Activated CD8-positive, alpha-beta T cell treated with anti-CD3 and anti-CD28 coated beads, Interleukin-2, amount 10 ng/mL, durations not matched to agents 7 days and 5 days (primary cell): Measurements from ENCODE around the gene ATP11A. TPM values are rescaled to one million over a fixed set of nuclear protein-coding genes. Genes with fewer than 3 reads are reported as not detected.
A peak's percentile ranks its signal among the peaks of the same experiment; 100 is the strongest.
"Not testable (repeated sequence)": the region's sequence is repeated elsewhere in the genome, so short reads cannot be mapped to it uniquely, and the experiment has no call there.

Experiments used
- ATAC-seq: fragments of 150-1000 bp; cut with Tn5 transposase; one replicate; pipeline ENCODE4 v1.10.0; 2021; ENCODE audit warnings: moderate library complexity
- CTCF ChIA-PET: fragments of 350-600 bp; sonication (Branson Sonifier 250); formaldehyde crosslinking; loops from one replicate; lab custom pipeline; 2021; ENCODE audit warnings: antibody characterized with exemption; lab: Charles Lee
- POLR2A ChIA-PET: fragments of 350-600 bp; sonication (Branson Sonifier 250); formaldehyde crosslinking; loops from one replicate; lab custom pipeline; 2021; ENCODE audit warnings: antibody characterized with exemption; lab: Charles Lee
- DNase-seq: peaks from one replicate; pipeline ENCODE4 v3.0.0-alpha.2; 2020
- H3K27ac Mint-ChIP-seq: one replicate; pipeline ENCODE4 v1.8.0; 2021; ENCODE audit warnings: mild to moderate bottlenecking, mixed read lengths
- H3K27me3 Mint-ChIP-seq: one replicate; pipeline ENCODE4 v1.8.0; 2021; ENCODE audit warnings: low read depth, mixed read lengths
- H3K36me3 Mint-ChIP-seq: one replicate; pipeline ENCODE4 v1.8.0; 2021; ENCODE audit warnings: low read depth, mixed read lengths
- H3K4me1 Mint-ChIP-seq: one replicate; pipeline ENCODE4 v1.8.0; 2021; ENCODE audit warnings: low read depth, mixed read lengths
- H3K4me3 Mint-ChIP-seq: one replicate; pipeline ENCODE4 v1.8.0; 2021; ENCODE audit warnings: mild to moderate bottlenecking, mixed read lengths
- H3K9me3 Mint-ChIP-seq: one replicate; pipeline ENCODE4 v1.8.0; 2022; ENCODE audit warnings: mixed read lengths; ENCODE audit not compliant: insufficient read depth
- total RNA-seq, 2 experiments: library from RNA; stranded (reverse); gene quantifications; one replicate each; pipeline ENCODE4 v1.2.3, GENCODE V29; 2021

ATP11A gene
- total RNA-seq, 2 experiments from 2014 or later, result 35.6 to 38.3 TPM

GRCh38 chr13:112672651-112673284 is 17.1 kb upstream of the ATP11A start:
- Mint-ChIP-seq H3K4me3 (no peak overlapping the region), H3K36me3 (no peaks in the 10 kb centered on the region), H3K4me1 (peaks cover 24% of the 10 kb centered on the region), H3K27ac (no peak overlapping the region), H3K27me3 (peaks cover 13% of the 10 kb centered on the region), H3K9me3 (no peaks in the 10 kb centered on the region)
- ChIA-PET CTCF (no interaction called here), POLR2A (no interaction called here)
- DNase-seq (no peak), ATAC-seq (no peak)

GRCh38 chr13:112674412-112675365 is 15.1 kb upstream of the ATP11A start:
- Mint-ChIP-seq H3K36me3 (no peaks in the 10 kb centered on the region), H3K27me3 (peaks cover 13% of the 10 kb centered on the region), H3K9me3 (no peaks in the 10 kb centered on the region), H3K4me1 (peaks cover 24% of the 10 kb centered on the region), H3K27ac (peak overlapping the region; percentile 70), H3K4me3 (no peak overlapping the region)
- no peak for DNase-seq
- POLR2A ChIA-PET, result no interaction called here
- CTCF ChIA-PET, result interaction anchor here (1.0 kb wide), 1 partner anchor 14 kb away, joined by 5 read pairs; no protein-coding TSS in a partner anchor
- no peak for ATAC-seq

- Mint-ChIP-seq H3K36me3 (no peaks in the 10 kb centered on the region), H3K9me3 (no peaks in the 10 kb centered on the region), H3K27me3 (peaks cover 13% of the 10 kb centered on the region), H3K4me3 (no peak overlapping the region), H3K4me1 (peaks cover 24% of the 10 kb centered on the region), H3K27ac (no peak overlapping the region)
- DNase-seq (no peak), ATAC-seq (no peak)
- CTCF ChIA-PET, result no interaction called here
- POLR2A ChIA-PET, result no interaction called here
Measured at GRCh38 chr13:112675366-112675756, 14.5 kb upstream of the ATP11A start.

- Mint-ChIP-seq H3K27me3 (peaks cover 16% of the 10 kb centered on the region), H3K4me1 (peaks cover 22% of the 10 kb centered on the region)
- H3K4me3 Mint-ChIP-seq, DNase-seq, H3K27ac Mint-ChIP-seq, H3K9me3 Mint-ChIP-seq, H3K36me3 Mint-ChIP-seq, ATAC-seq: not testable (repeated sequence)
- POLR2A ChIA-PET, result interaction anchor here (0.8 kb wide), 1 partner anchor 69 kb away, joined by 3 read pairs; no protein-coding TSS in a partner anchor
- CTCF ChIA-PET, result interaction anchor here (1.1 kb wide), 1 partner anchor 19 kb away, joined by 3 read pairs; no protein-coding TSS in a partner anchor
Measured at GRCh38 chr13:112677421-112677962, 12.3 kb upstream of the ATP11A start.

- Mint-ChIP-seq H3K4me3 (no peak overlapping the region), H3K4me1 (peaks cover 6% of the 10 kb centered on the region), H3K9me3 (no peaks in the 10 kb centered on the region), H3K27ac (no peak overlapping the region), H3K36me3 (no peaks in the 10 kb centered on the region), H3K27me3 (peaks cover 16% of the 10 kb centered on the region)
- POLR2A ChIA-PET, result no interaction called here
- CTCF ChIA-PET, result no interaction called here
- ATAC-seq (no peak), DNase-seq (no peak)
Measured at GRCh38 chr13:112679381-112679780, 10.5 kb upstream of the ATP11A start.

- Mint-ChIP-seq H3K36me3 (no peaks in the 10 kb centered on the region), H3K4me1 (no peaks in the 10 kb centered on the region), H3K4me3 (no peak overlapping the region), H3K27me3 (peaks cover 14% of the 10 kb centered on the region), H3K27ac (no peak overlapping the region), H3K9me3 (no peaks in the 10 kb centered on the region)
- ATAC-seq (no peak), DNase-seq (no peak)
- ChIA-PET POLR2A (no interaction called here), CTCF (no interaction called here)
Measured at GRCh38 chr13:112679932-112680677, 9.7 kb upstream of the ATP11A start.

- no peaks in the 10 kb centered on the region for H3K36me3 Mint-ChIP-seq
- H3K4me3 Mint-ChIP-seq, result no peak overlapping the region
- ATAC-seq (no peak), DNase-seq (no peak)
- no peak overlapping the region for H3K27ac Mint-ChIP-seq
- peaks cover 11% of the 10 kb centered on the region for H3K27me3 Mint-ChIP-seq
- H3K9me3 Mint-ChIP-seq, result no peaks in the 10 kb centered on the region
- CTCF ChIA-PET, result no interaction called here
- H3K4me1 Mint-ChIP-seq, result no peaks in the 10 kb centered on the region
- POLR2A ChIA-PET, result no interaction called here
Measured at GRCh38 chr13:112680741-112681360, 9.0 kb upstream of the ATP11A start.

- Mint-ChIP-seq H3K9me3 (no peaks in the 10 kb centered on the region), H3K4me3 (no peak overlapping the region), H3K27ac (no peak overlapping the region), H3K27me3 (peaks cover 3% of the 10 kb centered on the region), H3K36me3 (no peaks in the 10 kb centered on the region), H3K4me1 (peaks cover 11% of the 10 kb centered on the region)
- no peak for DNase-seq
- no peak for ATAC-seq
- ChIA-PET POLR2A (no interaction called here), CTCF (no interaction called here)
Measured at GRCh38 chr13:112683581-112683980, 6.3 kb upstream of the ATP11A start.

GRCh38 chr13:112684071-112684845 is 5.6 kb upstream of the ATP11A start:
- Mint-ChIP-seq H3K27me3 (peaks cover 3% of the 10 kb centered on the region), H3K4me3 (no peak overlapping the region), H3K4me1 (peaks cover 17% of the 10 kb centered on the region), H3K27ac (no peak overlapping the region), H3K36me3 (no peaks in the 10 kb centered on the region), H3K9me3 (no peaks in the 10 kb centered on the region)
- CTCF ChIA-PET, result no interaction called here
- POLR2A ChIA-PET, result no interaction called here
- ATAC-seq (no peak), DNase-seq (no peak)

- H3K4me3 Mint-ChIP-seq, H3K36me3 Mint-ChIP-seq, ATAC-seq, H3K27ac Mint-ChIP-seq, DNase-seq, POLR2A ChIA-PET, H3K9me3 Mint-ChIP-seq, H3K27me3 Mint-ChIP-seq: not testable (repeated sequence)
- peaks cover 18% of the 10 kb centered on the region for H3K4me1 Mint-ChIP-seq
- CTCF ChIA-PET, result interaction anchor here (0.8 kb wide), 1 partner anchor 44 kb away, joined by 3 read pairs; no protein-coding TSS in a partner anchor
Measured at GRCh38 chr13:112685189-112685805, 4.5 kb upstream of the ATP11A start.
